Calu3 (cell line): ENCODE data around the gene AGPAT4. TPM values are rescaled to one million over a fixed set of nuclear protein-coding genes. Genes with fewer than 3 reads are reported as not detected.

ENCODE experiments used
- BruUV-seq: library from RNA; stranded (reverse); fragments of 400-500 nt; replicated peaks from 2 replicates; lab custom pipeline; 2021; lab: Mats Ljungman, UMichigan
- CTCF ChIA-PET: fragments of 300-600 bp; sonication (Branson Sonifier 250); formaldehyde crosslinking; loops from one replicate; lab custom pipeline; 2022; ENCODE audit warnings: antibody characterized with exemption; lab: Charles Lee
- DNase-seq: peaks from one replicate; pipeline ENCODE4 v3.0.0; 2022
- H3K27ac Mint-ChIP-seq: one replicate; pipeline ENCODE4 v1.8.0; 2022; ENCODE audit warnings: mixed read lengths; ENCODE audit not compliant: unreplicated experiment
- H3K27me3 Mint-ChIP-seq: one replicate; pipeline ENCODE4 v1.8.0; 2022; ENCODE audit warnings: mixed read lengths; ENCODE audit not compliant: unreplicated experiment
- H3K36me3 Mint-ChIP-seq: one replicate; pipeline ENCODE4 v1.8.0; 2022; ENCODE audit warnings: mild to moderate bottlenecking, moderate library complexity, mixed read lengths; ENCODE audit not compliant: insufficient read depth, unreplicated experiment
- H3K4me1 Mint-ChIP-seq: one replicate; pipeline ENCODE4 v1.8.0; 2022; ENCODE audit warnings: mild to moderate bottlenecking, low read depth, mixed read lengths; ENCODE audit not compliant: unreplicated experiment
- H3K4me3 Mint-ChIP-seq: one replicate; pipeline ENCODE4 v1.8.0; 2022; ENCODE audit warnings: mild to moderate bottlenecking, low read depth, moderate library complexity, mixed read lengths; ENCODE audit not compliant: unreplicated experiment
- H3K9me3 Mint-ChIP-seq: one replicate; pipeline ENCODE4 v1.8.0; 2022; ENCODE audit warnings: low read depth, mixed read lengths; ENCODE audit not compliant: unreplicated experiment
- intact Hi-C: fragments of 100-400 bp; cut with micrococcal nuclease; formaldehyde crosslinking; loops from one replicate; pipeline ENCODE4 v1.10.0; 2022; ENCODE audit not compliant: unreplicated experiment
- total RNA-seq: library from RNA; stranded (reverse); gene quantifications from 2 replicates; pipeline ENCODE4 v1.2.3, GENCODE V29; 2022
- TF ChIP-seq, protein P1 (sequence below): fragments of 200-600 bp; IDR thresholded peaks from one replicate; pipeline ENCODE4 v1.8.0; 2022; ENCODE audit warnings: antibody characterized with exemption; ENCODE audit not compliant: unreplicated experiment

AGPAT4 gene
- total RNA-seq, 1 experiment from 2014 or later: 11.3 TPM

DNA sequence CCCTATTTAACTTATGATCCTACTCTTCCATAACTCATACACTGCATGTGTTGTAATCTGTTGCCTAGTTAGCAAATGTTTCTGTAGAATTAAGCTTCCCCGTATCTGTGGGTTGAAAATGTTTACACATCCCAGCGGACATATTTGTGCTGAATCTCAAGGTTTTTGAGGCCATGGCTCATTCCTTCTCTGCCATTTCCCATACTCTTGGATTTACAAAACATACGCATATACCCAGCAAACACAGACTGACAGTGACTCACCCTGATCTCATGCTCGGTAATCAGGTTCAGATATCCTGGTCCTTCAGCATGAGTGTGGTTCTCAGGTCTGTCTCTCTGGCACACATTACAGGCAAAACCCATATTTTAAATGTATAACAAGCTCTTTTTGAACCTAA, 58.7 kb downstream of the AGPAT4 start:
- Mint-ChIP-seq H3K4me1 (no peaks in the 10 kb centered on the region), H3K27ac (no peak overlapping the region), H3K27me3 (no peaks in the 10 kb centered on the region), H3K4me3 (no peak overlapping the region), H3K9me3 (peaks cover 15% of the 10 kb centered on the region), H3K36me3 (peaks cover 4% of the 10 kb centered on the region)
- no TSS peak for BruUV-seq
- TF ChIP-seq, protein P1, sequence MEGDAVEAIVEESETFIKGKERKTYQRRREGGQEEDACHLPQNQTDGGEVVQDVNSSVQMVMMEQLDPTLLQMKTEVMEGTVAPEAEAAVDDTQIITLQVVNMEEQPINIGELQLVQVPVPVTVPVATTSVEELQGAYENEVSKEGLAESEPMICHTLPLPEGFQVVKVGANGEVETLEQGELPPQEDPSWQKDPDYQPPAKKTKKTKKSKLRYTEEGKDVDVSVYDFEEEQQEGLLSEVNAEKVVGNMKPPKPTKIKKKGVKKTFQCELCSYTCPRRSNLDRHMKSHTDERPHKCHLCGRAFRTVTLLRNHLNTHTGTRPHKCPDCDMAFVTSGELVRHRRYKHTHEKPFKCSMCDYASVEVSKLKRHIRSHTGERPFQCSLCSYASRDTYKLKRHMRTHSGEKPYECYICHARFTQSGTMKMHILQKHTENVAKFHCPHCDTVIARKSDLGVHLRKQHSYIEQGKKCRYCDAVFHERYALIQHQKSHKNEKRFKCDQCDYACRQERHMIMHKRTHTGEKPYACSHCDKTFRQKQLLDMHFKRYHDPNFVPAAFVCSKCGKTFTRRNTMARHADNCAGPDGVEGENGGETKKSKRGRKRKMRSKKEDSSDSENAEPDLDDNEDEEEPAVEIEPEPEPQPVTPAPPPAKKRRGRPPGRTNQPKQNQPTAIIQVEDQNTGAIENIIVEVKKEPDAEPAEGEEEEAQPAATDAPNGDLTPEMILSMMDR: no peak
- CTCF ChIA-PET: no interaction called here
- no peak for DNase-seq
- intact Hi-C loops: no loop called here

DNA sequence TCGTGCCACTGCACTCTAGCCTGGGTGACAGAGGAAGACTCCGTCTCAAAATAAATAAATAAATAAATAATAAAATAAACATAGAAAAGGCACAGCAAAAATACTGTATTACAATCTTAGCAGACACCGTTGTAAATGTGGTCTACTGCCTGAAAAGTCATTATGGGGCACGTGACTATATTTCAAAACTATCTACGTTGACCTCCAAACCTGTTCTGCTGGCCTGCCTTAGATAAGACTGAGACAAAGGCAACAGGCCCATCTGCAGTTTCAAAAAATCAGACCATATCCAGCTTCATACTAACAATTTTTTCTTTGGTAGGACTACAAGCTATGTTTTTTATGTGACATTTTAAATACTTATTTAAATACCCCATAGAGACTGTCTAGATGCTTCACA, 59.1 kb downstream of the AGPAT4 start:
- H3K4me1 Mint-ChIP-seq: no peaks in the 10 kb centered on the region
- H3K9me3 Mint-ChIP-seq: peaks cover 18% of the 10 kb centered on the region
- peaks cover 4% of the 10 kb centered on the region for H3K36me3 Mint-ChIP-seq
- intact Hi-C loops: no loop called here
- TF ChIP-seq, protein P1: no peak
- H3K27me3 Mint-ChIP-seq: no peaks in the 10 kb centered on the region
- H3K27ac Mint-ChIP-seq: no peak overlapping the region
- no TSS peak for BruUV-seq
- no peak for DNase-seq
- CTCF ChIA-PET: no interaction called here
- H3K4me3 Mint-ChIP-seq: no peak overlapping the region

DNA sequence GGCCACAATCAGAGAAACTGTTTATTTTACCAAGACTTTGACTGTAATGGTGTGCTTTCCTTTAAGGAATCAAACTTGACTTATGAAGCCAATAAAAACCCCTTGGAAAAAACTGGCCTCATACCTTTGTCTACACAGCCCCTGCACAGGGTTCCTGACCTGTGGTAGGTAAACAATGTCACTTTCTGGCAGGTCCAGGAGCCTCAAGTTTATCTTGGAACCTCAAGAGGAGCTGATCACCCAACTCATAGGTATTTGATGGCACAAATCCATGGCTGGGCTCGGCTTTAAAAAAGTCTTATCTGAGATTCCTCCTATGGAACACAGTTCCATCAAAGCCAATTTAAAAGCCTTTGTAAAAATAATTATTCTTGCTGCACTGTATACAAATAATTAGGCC, 61.0 kb downstream of the AGPAT4 start:
- H3K9me3 Mint-ChIP-seq: peaks cover 23% of the 10 kb centered on the region
- H3K27ac Mint-ChIP-seq: no peak overlapping the region
- H3K4me3 Mint-ChIP-seq: no peak overlapping the region
- TF ChIP-seq, protein P1: no peak
- no peaks in the 10 kb centered on the region for H3K4me1 Mint-ChIP-seq
- no peak for DNase-seq
- intact Hi-C loops: no loop called here
- no TSS peak for BruUV-seq
- CTCF ChIA-PET: no interaction called here
- no peaks in the 10 kb centered on the region for H3K27me3 Mint-ChIP-seq
- peaks cover 4% of the 10 kb centered on the region for H3K36me3 Mint-ChIP-seq

DNA sequence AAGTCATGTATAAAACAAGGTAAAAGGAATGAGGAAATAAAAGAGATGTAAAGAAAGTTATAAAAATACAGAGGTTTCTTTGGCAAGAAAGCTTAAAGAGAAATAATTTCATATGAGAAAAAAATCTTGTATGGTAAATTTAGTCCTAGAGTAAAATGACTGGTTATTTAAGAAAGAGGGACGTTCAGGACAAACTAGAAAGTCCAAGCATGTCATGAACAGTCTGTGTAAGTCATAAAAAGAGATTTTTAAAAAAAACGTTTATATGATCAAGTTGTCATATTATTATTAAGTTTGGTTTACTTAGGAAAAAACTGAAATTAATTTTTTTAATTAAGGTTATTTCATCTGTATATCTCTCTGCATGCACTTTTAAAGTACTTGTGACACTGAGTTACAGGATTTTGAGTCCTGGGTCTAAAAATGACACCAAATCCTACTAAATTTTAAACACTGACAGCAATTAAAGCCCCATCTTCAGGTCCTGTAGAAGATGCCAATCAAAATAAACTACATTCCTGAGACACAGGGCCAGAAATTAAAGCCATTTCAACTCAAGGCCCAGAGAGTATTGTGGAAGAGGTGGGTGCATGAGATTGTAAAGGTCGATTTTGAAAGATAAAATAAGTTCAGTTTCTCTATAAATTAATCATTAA, 62.4 kb downstream of the AGPAT4 start:
- no peak for DNase-seq

More for the DNA sequence above, 62.4 kb downstream of the AGPAT4 start:
- CTCF ChIA-PET: no interaction called here
- Mint-ChIP-seq H3K27me3 (no peaks in the 10 kb centered on the region), H3K9me3 (peaks cover 26% of the 10 kb centered on the region), H3K36me3 (peaks cover 4% of the 10 kb centered on the region), H3K27ac (no peak overlapping the region), H3K4me1 (no peaks in the 10 kb centered on the region), H3K4me3 (no peak overlapping the region)
- intact Hi-C loops: no loop called here
- TF ChIP-seq, protein P1: no peak
- no TSS peak for BruUV-seq
